ENCODE results near the gene TMEM184A. TPM values are rescaled to one million over a fixed set of nuclear protein-coding genes. Genes with fewer than 3 reads are reported as not detected.

Gene TMEM184A
- total and polyA plus RNA-seq, 10 of the 15 experiments (the other 5 are each of a cell fraction or from before 2014, with no cell fraction given): 0.04 to 0.15 TPM; not detected in 8

GRCh38 chr7:1575809-1576208 lies 19.8 kb upstream of the TMEM184A start (continued):
- TF ChIP-seq ZNF687 (IDR thresholded peaks at IDR 0.05) (no peak), HCFC1 (IDR thresholded peaks at IDR 0.05; ENCODE audit: low read length) (no peak), NFYA (IDR thresholded peaks at IDR 0.05; ENCODE audit: borderline replicate concordance, low read depth, low read length) (no peak), TCF7 (IDR thresholded peaks at IDR 0.05; ENCODE audit: borderline replicate concordance) (no peak), FOXM1 (IDR thresholded peaks at IDR 0.05; ENCODE audit: low read depth, low read length) (no peak)
- TF ChIP-seq, protein P1, sequence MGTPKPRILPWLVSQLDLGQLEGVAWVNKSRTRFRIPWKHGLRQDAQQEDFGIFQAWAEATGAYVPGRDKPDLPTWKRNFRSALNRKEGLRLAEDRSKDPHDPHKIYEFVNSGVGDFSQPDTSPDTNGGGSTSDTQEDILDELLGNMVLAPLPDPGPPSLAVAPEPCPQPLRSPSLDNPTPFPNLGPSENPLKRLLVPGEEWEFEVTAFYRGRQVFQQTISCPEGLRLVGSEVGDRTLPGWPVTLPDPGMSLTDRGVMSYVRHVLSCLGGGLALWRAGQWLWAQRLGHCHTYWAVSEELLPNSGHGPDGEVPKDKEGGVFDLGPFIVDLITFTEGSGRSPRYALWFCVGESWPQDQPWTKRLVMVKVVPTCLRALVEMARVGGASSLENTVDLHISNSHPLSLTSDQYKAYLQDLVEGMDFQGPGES (IDR thresholded peaks at IDR 0.05): no peak
- TF ChIP-seq, protein P2, sequence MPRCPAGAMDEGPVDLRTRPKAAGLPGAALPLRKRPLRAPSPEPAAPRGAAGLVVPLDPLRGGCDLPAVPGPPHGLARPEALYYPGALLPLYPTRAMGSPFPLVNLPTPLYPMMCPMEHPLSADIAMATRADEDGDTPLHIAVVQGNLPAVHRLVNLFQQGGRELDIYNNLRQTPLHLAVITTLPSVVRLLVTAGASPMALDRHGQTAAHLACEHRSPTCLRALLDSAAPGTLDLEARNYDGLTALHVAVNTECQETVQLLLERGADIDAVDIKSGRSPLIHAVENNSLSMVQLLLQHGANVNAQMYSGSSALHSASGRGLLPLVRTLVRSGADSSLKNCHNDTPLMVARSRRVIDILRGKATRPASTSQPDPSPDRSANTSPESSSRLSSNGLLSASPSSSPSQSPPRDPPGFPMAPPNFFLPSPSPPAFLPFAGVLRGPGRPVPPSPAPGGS (IDR thresholded peaks at IDR 0.05; ENCODE audit: borderline replicate concordance, insufficient read depth, low read depth, low read length, poor library complexity, severe bottlenecking): no peak
- TF ChIP-seq, protein P3, sequence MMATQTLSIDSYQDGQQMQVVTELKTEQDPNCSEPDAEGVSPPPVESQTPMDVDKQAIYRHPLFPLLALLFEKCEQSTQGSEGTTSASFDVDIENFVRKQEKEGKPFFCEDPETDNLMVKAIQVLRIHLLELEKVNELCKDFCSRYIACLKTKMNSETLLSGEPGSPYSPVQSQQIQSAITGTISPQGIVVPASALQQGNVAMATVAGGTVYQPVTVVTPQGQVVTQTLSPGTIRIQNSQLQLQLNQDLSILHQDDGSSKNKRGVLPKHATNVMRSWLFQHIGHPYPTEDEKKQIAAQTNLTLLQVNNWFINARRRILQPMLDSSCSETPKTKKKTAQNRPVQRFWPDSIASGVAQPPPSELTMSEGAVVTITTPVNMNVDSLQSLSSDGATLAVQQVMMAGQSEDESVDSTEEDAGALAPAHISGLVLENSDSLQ (IDR thresholded peaks at IDR 0.05): no peak

Data from GM12878 (cell line).